ENCODE data around the gene EEF1G.
A peak's percentile ranks its signal among the peaks of the same experiment; 100 is the strongest.
"Not testable (repeated sequence)": the region's sequence is repeated elsewhere in the genome, so short reads cannot be mapped to it uniquely, and the experiment has no call there.

The EEF1G gene

DNA sequence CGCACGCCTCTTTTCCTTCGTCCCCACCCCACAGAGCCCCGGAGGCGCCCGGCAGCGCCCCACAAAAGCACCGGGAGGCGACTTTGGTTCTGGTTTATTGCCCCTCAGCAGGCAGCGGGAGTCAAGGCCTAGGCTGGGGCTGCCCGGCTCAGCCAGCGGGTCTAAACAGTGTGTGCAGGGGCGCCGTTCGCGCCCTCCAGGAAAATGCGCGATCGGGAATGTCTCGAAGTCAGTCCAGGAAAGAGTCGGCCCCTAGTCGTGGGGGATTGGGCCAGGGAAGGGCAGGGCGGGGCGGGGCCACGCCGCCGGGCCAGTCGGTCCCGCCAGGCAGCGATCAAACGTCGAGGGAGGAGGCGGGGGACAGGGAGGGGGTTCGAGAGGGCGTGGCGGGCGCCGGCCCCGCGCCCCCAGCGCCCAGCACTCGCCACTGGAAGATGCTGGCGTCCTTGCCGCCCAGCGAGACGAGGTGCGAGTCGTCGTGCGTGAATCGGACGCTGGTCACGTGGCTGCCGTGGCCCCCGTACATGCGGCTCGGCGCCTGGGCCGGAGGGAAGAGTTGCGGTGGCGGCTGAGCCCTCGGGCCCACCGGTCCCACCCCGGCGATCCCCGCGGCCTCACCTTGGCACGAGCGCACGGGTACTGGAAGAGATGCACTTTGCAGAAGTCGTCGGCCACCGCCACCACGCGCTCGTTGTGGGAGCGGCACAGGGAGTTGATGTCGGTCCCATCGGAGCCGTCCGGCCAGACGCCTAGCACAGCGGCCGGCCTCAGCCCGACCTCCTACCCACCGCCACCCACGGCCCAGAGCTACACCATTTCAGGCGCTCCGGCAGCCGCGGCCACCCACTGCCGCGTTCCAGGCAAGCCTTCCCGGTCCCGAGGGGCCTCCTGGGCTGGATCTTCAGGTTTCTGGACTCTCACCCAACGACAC, 28.7 kb upstream of the EEF1G start:
- peak; percentile 46 for DNase-seq

DNA sequence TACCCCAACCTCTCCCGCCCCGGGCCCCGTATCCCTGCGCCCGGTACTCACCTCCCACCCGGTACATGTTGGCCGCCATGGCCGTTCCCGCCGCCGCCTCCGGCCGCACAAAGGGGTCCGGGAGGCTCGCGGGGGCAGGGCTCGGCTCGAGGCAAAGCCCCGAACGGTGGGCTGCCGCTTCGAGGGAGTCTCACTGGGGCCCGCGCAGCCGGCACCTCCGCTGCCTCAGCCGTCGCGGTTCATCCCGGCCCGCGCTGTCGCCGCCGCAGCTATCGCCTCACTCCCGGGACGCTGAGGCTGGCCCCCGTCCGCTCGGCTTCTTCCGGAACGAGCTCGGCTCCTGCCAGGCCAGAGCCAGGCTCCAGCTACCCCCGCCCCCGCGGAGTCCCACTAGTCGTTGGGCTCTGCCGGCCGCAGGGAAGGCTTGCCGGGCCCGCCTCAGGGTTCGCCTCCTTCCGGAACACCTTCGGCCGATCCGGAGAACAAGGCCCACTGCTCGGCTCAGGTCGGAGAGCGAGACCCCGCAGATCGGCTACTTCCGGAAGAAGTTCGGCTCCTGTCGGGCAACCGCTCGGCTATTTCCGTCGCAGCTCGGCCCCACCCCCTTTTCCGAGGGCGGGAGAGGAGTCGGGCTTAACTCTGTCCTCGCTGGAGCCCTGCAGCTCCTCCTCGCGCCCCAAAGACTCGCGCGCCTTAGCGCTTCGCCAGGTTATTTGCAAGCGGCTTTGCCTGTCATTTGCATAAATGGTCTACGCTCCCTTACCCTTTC, 27.9 kb upstream of the EEF1G start, which contains the start of gene MTA2:
Gene MTA2, minus strand, starts transcription at position 494 of the 769 bp plus-strand sequence. Its CDS starts 415 bp downstream, at position 79.
- DNase-seq = peak; percentile 98

DNA sequence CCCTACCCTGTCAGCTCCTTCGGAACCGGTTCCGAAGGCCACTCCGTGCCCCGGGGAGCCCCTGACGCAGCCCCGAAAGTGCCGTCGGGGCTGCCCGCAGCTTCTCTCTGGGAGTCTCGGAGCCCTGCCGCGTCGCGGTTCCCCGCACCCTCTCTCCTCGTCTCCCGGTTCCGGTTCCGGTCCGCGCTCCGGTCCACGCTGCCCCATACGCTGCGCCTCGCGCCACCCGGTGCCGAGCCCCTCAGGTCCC, 27.4 kb upstream of the EEF1G start:
- DNase-seq = peak; percentile 9

GRCh38 chr11:62600367-62601121, 26.9 kb upstream of the EEF1G start:
- no peak for DNase-seq

- no peak for DNase-seq
These were observed 26.2 kb upstream of the EEF1G start for GRCh38 chr11:62599901-62600300.

DNA sequence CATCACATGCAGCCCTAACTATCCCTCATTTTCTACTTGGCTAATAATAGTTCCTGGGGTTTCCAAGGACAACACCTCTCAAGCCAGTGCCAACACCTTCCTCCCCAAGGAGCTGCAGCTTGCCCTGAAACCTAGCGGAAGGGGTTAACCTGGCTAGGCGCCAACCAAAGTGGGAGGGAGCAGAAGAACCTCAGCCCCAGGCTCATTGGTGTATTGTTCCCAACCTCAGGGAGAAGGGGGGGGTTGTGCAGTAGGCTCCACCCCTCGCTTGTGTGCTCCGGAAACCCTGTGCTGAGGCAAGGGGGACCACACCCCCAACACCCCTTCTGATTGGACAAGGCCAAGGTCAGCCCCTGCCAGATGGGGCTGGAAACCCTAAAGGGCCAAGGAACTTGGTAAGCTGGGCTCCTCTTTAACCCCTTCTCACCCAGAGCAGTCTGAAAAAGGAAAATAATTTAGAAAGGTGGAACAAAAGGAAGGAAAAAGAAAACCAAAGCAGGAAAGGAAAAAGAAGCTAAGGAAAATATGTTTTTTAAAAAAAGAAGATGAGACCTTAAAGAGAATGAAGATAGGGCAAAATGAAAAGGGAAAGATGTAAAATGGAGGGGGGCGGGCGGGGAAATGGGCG, 25.5 kb upstream of the EEF1G start:
- peak; percentile 99 for DNase-seq

- DNase-seq = no peak
These were observed 21.4 kb upstream of the EEF1G start for GRCh38 chr11:62595124-62595523.

- DNase-seq = peak; percentile 85
These were observed 19.8 kb upstream of the EEF1G start for GRCh38 chr11:62593434-62594044.

GRCh38 chr11:62592989-62593421, 19.3 kb upstream of the EEF1G start:
- DNase-seq = no peak

- no peak for DNase-seq
These were observed 18.6 kb upstream of the EEF1G start for GRCh38 chr11:62592146-62592815.

- DNase-seq = peak; percentile 100
These were observed 17.9 kb upstream of the EEF1G start, which contains the start of gene TUT1 for GRCh38 chr11:62591448-62592145. Gene TUT1 (minus strand): TSS chr11:62591523. CDS start chr11:62591485, 38 bp downstream.

DNA sequence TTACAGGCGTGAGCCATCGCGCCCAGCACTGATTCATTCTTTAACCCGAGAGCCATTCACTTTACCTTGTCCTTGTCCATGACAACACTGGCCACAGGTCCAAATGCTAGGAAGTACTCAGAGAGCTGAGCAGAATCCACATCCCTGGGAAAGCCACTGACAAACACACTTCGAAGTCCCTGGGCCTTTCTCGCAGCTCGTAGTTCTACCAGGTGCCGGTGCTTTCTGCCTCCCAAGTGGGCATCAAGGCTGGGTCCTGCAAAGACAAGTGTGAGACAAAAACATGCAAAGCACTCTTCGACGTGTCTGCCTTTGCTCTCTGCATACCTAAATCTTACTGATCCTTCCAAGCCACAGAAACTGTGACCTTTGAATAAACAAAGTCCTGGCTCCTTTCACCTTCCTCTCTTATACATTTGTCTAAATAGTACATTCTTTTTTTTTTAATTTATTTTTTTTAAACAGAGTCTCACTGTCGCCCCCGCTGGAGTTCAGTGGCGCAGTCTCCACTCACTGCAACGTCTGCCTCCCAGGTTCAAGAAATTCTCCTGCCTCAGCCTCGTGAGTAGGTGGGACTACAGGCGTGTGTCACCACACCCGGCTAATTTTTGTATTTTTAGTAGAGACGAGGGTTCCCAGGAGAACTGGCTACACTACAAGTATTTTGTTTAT, 15.4 kb upstream of the EEF1G start:
- peak; percentile 13 for DNase-seq

DNA sequence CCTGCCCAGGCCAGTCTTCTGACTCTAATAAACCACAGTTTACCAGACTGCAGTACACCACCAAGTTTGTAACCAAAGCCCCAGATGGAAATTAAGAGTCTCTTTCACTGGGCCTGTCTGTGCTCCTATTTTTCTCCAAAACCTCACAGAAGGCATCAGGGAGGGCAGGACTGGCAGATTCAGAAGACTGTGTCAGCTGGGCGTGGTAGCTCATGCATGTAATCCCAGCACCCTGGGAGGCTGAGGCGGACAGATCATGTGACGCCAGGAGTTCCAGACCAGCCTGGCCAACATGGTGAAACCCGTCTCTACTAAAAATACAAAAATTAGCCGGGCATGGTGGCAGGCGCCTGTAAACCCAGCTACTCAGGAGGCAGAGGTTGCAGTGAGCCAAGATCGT, 11.7 kb upstream of the EEF1G start:
- not testable (repeated sequence) for DNase-seq

- DNase-seq = not testable (repeated sequence)
These were observed 8.0 kb upstream of the EEF1G start for GRCh38 chr11:62581735-62582134.

DNA sequence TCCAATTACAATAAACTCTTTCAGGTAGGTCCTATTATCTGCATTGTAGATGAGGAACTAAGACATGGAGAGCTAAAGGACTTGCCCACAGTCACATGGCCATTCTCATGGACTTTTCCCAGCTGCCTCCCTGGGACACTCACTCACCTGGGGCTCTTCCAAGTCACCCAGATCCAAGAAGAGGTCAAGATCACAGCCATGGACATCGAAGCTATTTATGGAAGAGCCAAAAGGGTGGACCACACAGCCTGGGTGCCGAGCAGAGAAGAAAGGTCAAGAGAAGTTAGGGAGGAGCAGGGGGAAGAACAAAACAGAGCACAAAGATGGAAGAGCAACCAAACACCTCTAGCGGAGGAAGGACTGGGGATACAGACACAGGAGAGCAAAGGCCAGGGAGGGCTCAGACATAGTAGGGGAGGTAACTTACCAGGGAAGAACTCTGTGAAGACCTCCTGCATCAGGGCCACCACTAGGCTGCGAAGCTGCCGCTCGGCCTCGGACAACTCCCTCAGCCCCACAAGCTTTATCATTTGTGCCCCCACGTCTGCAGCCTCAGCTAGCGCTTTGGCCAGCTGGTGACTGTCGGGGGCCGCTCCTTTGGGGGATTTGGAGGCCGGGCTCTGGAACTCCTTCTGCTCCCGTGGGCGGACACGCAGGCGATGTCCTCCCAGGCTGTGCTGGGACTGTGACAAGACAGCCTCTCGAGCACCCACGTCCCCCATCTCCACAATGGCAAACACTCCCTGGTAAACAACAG, 7.4 kb upstream of the EEF1G start:
- no peak for DNase-seq

- no peak for DNase-seq
These were observed 5.6 kb upstream of the EEF1G start for GRCh38 chr11:62579252-62579651.

DNA sequence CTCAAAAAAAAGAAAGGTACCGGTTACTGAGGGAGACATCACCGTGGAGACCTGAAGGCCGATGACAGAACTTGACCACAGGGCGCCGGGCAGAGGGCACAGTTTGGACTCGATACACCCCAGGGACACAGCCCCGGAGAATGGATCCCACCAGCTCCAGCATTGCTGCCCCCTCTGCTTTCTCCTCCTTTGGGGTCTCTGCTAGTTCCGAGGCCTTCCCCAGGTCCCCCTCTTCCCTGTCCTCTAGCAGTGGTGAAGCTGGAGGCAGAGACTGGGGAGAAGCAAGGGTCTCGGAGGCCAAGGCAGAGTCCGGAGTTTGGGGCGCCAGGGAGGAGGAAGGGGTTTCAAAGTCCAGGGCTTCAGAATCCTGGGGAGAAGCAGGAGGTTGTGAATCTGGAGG, 4.8 kb upstream of the EEF1G start:
- DNase-seq = no peak

- no peak for DNase-seq
These were observed 3.5 kb upstream of the EEF1G start for GRCh38 chr11:62577046-62577714.

DNA sequence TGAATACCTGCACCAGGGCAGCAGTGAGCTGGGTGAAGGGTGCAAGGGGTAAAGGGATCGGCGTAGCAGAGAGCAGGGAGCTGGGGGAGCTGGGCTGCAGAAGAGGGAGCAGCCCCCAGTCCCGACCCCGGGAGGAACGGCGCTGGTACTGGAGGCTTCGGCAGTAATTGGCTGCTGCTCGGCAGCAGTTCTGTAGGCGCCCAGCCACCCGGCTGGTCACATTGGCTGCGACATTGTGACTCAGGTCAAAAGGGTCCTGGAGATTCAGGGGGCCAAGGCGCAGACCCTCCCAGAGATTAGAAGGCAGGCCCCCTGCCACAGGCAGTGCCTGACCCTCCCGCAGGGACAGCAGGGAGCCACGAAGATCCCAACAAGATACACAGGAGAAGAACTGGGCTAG, 2.1 kb upstream of the EEF1G start:
- DNase-seq = no peak

All from MV-4-11 (cell line).